GM19328 (cell line): ENCODE results near the gene JOSD2.

Experiments
- ATAC-seq: cut with Tn5 transposase; IDR thresholded peaks from one replicate; pipeline ENCODE4 v1.9.1; 2021; ENCODE audit warnings: mild to moderate bottlenecking, moderate library complexity; ENCODE audit not compliant: unreplicated experiment

Gene JOSD2

GRCh38 chr19:50514346-50515167 lies 3.6 kb upstream of the JOSD2 start:
- no peak for ATAC-seq

- no peak for ATAC-seq
Measured at GRCh38 chr19:50513746-50514345, 2.9 kb upstream of the JOSD2 start, which contains the start of gene ASPDH. Gene ASPDH, minus strand, starts transcription at chr19:50513913. Its CDS starts 90 bp downstream, at chr19:50513823.

GRCh38 chr19:50512999-50513745 lies 2.2 kb upstream of the JOSD2 start:
- ATAC-seq, result no peak

- no peak for ATAC-seq
Measured at GRCh38 chr19:50512112-50512998, 1.4 kb upstream of the JOSD2 start.

GRCh38 chr19:50510700-50511068 lies 307 bp downstream of the JOSD2 start:
- ATAC-seq, result no peak

- no peak for ATAC-seq
Measured at GRCh38 chr19:50510121-50510670, 795 bp downstream of the JOSD2 start.

- no peak for ATAC-seq
Measured at GRCh38 chr19:50509366-50509765, 1.6 kb downstream of the JOSD2 start.

- no peak for ATAC-seq
Measured at GRCh38 chr19:50508843-50509190, 2.2 kb downstream of the JOSD2 start.

- no peak for ATAC-seq
Measured at GRCh38 chr19:50507376-50507775, 3.6 kb downstream of the JOSD2 start.

- no peak for ATAC-seq
Measured at GRCh38 chr19:50506700-50507099, 4.3 kb downstream of the JOSD2 start.

- ATAC-seq, result no peak
Measured at GRCh38 chr19:50505856-50506611, 5.0 kb downstream of the JOSD2 start.

GRCh38 chr19:50501568-50502475 lies 9.2 kb downstream of the JOSD2 start:
- ATAC-seq, result no peak

GRCh38 chr19:50501186-50501567 lies 9.8 kb downstream of the JOSD2 start:
- ATAC-seq, result no peak

GRCh38 chr19:50500753-50501151 lies 10.2 kb downstream of the JOSD2 start:
- ATAC-seq, result no peak

- no peak for ATAC-seq
Measured at GRCh38 chr19:50500060-50500752, 10.8 kb downstream of the JOSD2 start.

- ATAC-seq, result no peak
Measured at GRCh38 chr19:50498219-50499056, 12.6 kb downstream of the JOSD2 start.

GRCh38 chr19:50497022-50497405 lies 14.0 kb downstream of the JOSD2 start:
- no peak for ATAC-seq
